OCI-LY3 (cell line): ENCODE measurements around the gene OR5K4.

Source experiments
- EZH2phosphoT487 ChIP-seq: fragments of 200-600 bp; shearing (Covaris generic); IDR thresholded peaks from 2 replicates; pipeline ENCODE4 v1.6.1; 2018; ENCODE audit warnings: antibody characterized with exemption, mixed run types, low read depth
- TF ChIP-seq, protein P1 (sequence below): fragments of 200-600, 300-600 bp; sonication (generic); IDR thresholded peaks from 2 replicates; pipeline ENCODE4 v1.5.1; 2014; ENCODE audit warnings: antibody characterized with exemption, low read length, low read depth

GRCh38 chr3:98359993-98360675 lies 6.5 kb downstream of the OR5K4 start:
- TF ChIP-seq, protein P1, sequence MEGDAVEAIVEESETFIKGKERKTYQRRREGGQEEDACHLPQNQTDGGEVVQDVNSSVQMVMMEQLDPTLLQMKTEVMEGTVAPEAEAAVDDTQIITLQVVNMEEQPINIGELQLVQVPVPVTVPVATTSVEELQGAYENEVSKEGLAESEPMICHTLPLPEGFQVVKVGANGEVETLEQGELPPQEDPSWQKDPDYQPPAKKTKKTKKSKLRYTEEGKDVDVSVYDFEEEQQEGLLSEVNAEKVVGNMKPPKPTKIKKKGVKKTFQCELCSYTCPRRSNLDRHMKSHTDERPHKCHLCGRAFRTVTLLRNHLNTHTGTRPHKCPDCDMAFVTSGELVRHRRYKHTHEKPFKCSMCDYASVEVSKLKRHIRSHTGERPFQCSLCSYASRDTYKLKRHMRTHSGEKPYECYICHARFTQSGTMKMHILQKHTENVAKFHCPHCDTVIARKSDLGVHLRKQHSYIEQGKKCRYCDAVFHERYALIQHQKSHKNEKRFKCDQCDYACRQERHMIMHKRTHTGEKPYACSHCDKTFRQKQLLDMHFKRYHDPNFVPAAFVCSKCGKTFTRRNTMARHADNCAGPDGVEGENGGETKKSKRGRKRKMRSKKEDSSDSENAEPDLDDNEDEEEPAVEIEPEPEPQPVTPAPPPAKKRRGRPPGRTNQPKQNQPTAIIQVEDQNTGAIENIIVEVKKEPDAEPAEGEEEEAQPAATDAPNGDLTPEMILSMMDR = no peak
- TF ChIP-seq EZH2phosphoT487 = no peak
